PC-9 (cell line): Measurements from ENCODE around the gene OR5I1. TPM values are rescaled to one million over a fixed set of nuclear protein-coding genes. Genes with fewer than 3 reads are reported as not detected.

Source experiments
- BruUV-seq: library from RNA; stranded (reverse); fragments of 400-500 nt; replicated peaks from 2 replicates; lab custom pipeline; 2021; lab: Mats Ljungman, UMichigan
- CTCF ChIA-PET: fragments of 300-600 bp; sonication (Branson Sonifier 250); formaldehyde crosslinking; loops from one replicate; lab custom pipeline; 2022; ENCODE audit warnings: antibody characterized with exemption; lab: Charles Lee
- POLR2A ChIA-PET: fragments of 300-600 bp; sonication (Branson Sonifier 250); formaldehyde crosslinking; loops from one replicate; lab custom pipeline; 2022; ENCODE audit warnings: antibody characterized with exemption; ENCODE audit not compliant: unreplicated experiment; lab: Charles Lee
- DNase-seq, 2 experiments: peaks; one replicate each; pipeline versions ENCODE4 v3.0.0 to v3.0.0-alpha.2; 2015 to 2022; ENCODE audit warnings: mixed read lengths in 1 of 2
- H2AFZ ChIP-seq: fragments of 200-600 bp; sonication (generic); 2 replicates; pipeline ENCODE4 v1.8.1; 2017; ENCODE audit warnings: antibody characterized with exemption
- H3F3A ChIP-seq: fragments of 200-600 bp; sonication (generic); 2 replicates; pipeline ENCODE4 v1.8.1; 2017; ENCODE audit warnings: antibody characterized with exemption, mild to moderate bottlenecking, low read depth; ENCODE audit not compliant: insufficient read depth
- H3K27ac ChIP-seq: fragments of 200-600 bp; sonication (generic); 2 replicates; pipeline ENCODE4 v1.6.1; 2016; ENCODE audit warnings: mixed run types
- H3K27me3 ChIP-seq: fragments of 200-600 bp; sonication (generic); 2 replicates; pipeline ENCODE4 v1.6.1; 2016; ENCODE audit warnings: low read depth, mixed run types; ENCODE audit not compliant: insufficient read depth
- H3K36me3 ChIP-seq: fragments of 200-600 bp; sonication (generic); 2 replicates; pipeline ENCODE4 v1.6.1; 2016; ENCODE audit warnings: low read depth, mixed run types
- H3K4me1 ChIP-seq: fragments of 200-600 bp; sonication (generic); replicated peaks from 2 replicates; pipeline ENCODE4 v1.6.1; 2016; ENCODE audit warnings: mixed run types; ENCODE audit not compliant: insufficient read depth
- H3K4me2 ChIP-seq: fragments of 200-600 bp; sonication (generic); 2 replicates; pipeline ENCODE4 v1.6.1; 2017; ENCODE audit warnings: mixed run types
- H3K4me3 ChIP-seq: fragments of 200-600 bp; sonication (generic); 2 replicates; pipeline ENCODE4 v1.6.1; 2016; ENCODE audit warnings: mixed run types
- H3K79me2 ChIP-seq: fragments of 200-600 bp; sonication (generic); 2 replicates; pipeline ENCODE4 v1.6.1; 2017; ENCODE audit warnings: low read depth, mixed run types
- H3K9me2 ChIP-seq: fragments of 200-600 bp; sonication (generic); 2 replicates; pipeline ENCODE4 v1.8.1; 2017; ENCODE audit warnings: mild to moderate bottlenecking; ENCODE audit not compliant: insufficient read depth
- H3K9me3 ChIP-seq: fragments of 200-600 bp; sonication (generic); 2 replicates; pipeline ENCODE4 v1.8.1; 2016; ENCODE audit warnings: low read depth; ENCODE audit not compliant: insufficient read depth
- H4K20me1 ChIP-seq: fragments of 200-600 bp; sonication (generic); 2 replicates; pipeline ENCODE4 v1.8.1; 2017; ENCODE audit not compliant: insufficient read depth
- EZH2 ChIP-seq: fragments of 200-600 bp; sonication (generic); IDR thresholded peaks from 2 replicates; pipeline ENCODE4 v1.8.0; 2017; ENCODE audit warnings: antibody characterized with exemption, low read depth
- intact Hi-C: fragments of 100-400 bp; cut with micrococcal nuclease; formaldehyde crosslinking; loops from one replicate; pipeline ENCODE4 v1.10.0; 2022; ENCODE audit not compliant: unreplicated experiment
- total RNA-seq: library from RNA; stranded (reverse); gene quantifications from 2 replicates; pipeline ENCODE4 v1.2.3, GENCODE V29; 2021
- TF ChIP-seq, protein P1 (sequence below): fragments of 200-600 bp; sonication (generic); conservative IDR thresholded peaks from 2 replicates; pipeline ENCODE4 v1.6.1; 2017; ENCODE audit warnings: mixed run types, antibody characterized with exemption, mild to moderate bottlenecking, moderate library complexity

The OR5I1 gene
- total RNA-seq, 1 experiment from 2014 or later, result not detected

DNA sequence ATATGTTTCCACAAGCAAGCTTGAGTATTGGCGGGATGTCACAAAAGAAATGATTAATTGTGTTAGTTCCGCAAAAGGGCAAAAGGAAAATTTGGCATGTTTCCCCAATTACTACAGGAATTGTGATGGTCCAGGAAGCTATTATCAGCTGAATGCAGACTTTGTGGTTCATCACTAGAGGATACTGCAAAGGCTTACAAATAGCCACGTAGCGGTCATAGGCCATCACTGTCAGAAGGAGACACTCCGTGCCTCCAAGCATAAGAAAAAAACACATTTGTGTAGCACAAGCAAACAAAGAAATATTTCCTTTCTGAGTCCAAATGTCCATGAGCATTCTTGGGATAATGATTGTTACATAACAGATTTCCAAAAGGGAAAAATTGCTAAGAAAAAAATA lies 31.7 kb upstream of the OR5I1 start:
- Histone ChIP-seq H3K27ac (no peak overlapping the region), H3K79me2 (no peaks in the 10 kb centered on the region), H4K20me1 (no peaks in the 10 kb centered on the region), H3K36me3 (no peaks in the 10 kb centered on the region), H3K9me2 (no peaks in the 10 kb centered on the region), H3F3A (no peaks in the 10 kb centered on the region), H3K4me1 (no peaks in the 10 kb centered on the region), H3K9me3 (no peaks in the 10 kb centered on the region), H3K27me3 (no peaks in the 10 kb centered on the region), H3K4me2 (no peak overlapping the region), H3K4me3 (no peak overlapping the region), H2AFZ (no peak overlapping the region)
- ChIA-PET CTCF (no interaction called here), POLR2A (no interaction called here)
- no TSS peak for BruUV-seq
- no peak for TF ChIP-seq EZH2
- TF ChIP-seq, protein P1, sequence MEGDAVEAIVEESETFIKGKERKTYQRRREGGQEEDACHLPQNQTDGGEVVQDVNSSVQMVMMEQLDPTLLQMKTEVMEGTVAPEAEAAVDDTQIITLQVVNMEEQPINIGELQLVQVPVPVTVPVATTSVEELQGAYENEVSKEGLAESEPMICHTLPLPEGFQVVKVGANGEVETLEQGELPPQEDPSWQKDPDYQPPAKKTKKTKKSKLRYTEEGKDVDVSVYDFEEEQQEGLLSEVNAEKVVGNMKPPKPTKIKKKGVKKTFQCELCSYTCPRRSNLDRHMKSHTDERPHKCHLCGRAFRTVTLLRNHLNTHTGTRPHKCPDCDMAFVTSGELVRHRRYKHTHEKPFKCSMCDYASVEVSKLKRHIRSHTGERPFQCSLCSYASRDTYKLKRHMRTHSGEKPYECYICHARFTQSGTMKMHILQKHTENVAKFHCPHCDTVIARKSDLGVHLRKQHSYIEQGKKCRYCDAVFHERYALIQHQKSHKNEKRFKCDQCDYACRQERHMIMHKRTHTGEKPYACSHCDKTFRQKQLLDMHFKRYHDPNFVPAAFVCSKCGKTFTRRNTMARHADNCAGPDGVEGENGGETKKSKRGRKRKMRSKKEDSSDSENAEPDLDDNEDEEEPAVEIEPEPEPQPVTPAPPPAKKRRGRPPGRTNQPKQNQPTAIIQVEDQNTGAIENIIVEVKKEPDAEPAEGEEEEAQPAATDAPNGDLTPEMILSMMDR, result no peak
- DNase-seq, result no peak
- intact Hi-C loops, result no loop called here

- BruUV-seq, result no TSS peak
- H3K79me2 ChIP-seq, result no peaks in the 10 kb centered on the region
Observed at GRCh38 chr11:55966391-55966790, 30.2 kb upstream of the OR5I1 start.

GRCh38 chr11:55956521-55956920 lies 20.3 kb upstream of the OR5I1 start:
- POLR2A ChIA-PET, result no interaction called here
- H4K20me1 ChIP-seq, result 0 out of 2 replicates have a peak, but pooled peaks cover 5% of the 10 kb centered on the region
- no TSS peak for BruUV-seq
- no peak overlapping the region for H3K27ac ChIP-seq
- H3K79me2 ChIP-seq, result no peaks in the 10 kb centered on the region
- CTCF ChIA-PET, result no interaction called here
- no peaks in the 10 kb centered on the region for H3K9me3 ChIP-seq
- no peak for DNase-seq
- no peaks in the 10 kb centered on the region for H3K27me3 ChIP-seq
- intact Hi-C loops, result loop anchor here (1.0 kb wide), 1 partner anchor 24 kb away; no protein-coding TSS in a partner anchor
- H3K4me1 ChIP-seq, result no peaks in the 10 kb centered on the region
- no peak overlapping the region for H3K4me3 ChIP-seq
- H3F3A ChIP-seq, result no peaks in the 10 kb centered on the region
- H3K36me3 ChIP-seq, result no peaks in the 10 kb centered on the region
- H2AFZ ChIP-seq, result no peak overlapping the region
- H3K9me2 ChIP-seq, result no peaks in the 10 kb centered on the region
- TF ChIP-seq, protein P1, result no peak
- no peak for TF ChIP-seq EZH2
- no peak overlapping the region for H3K4me2 ChIP-seq

More at GRCh38 chr11:55966391-55966790, 30.2 kb upstream of the OR5I1 start:
- H3K9me3 ChIP-seq, result no peaks in the 10 kb centered on the region
- H3K27me3 ChIP-seq, result no peaks in the 10 kb centered on the region
- H3K27ac ChIP-seq, result no peak overlapping the region
- TF ChIP-seq, protein P1, result no peak
- H4K20me1 ChIP-seq, result no peaks in the 10 kb centered on the region
- no peak overlapping the region for H3K4me3 ChIP-seq
- no peaks in the 10 kb centered on the region for H3K36me3 ChIP-seq
- H3K4me2 ChIP-seq, result no peak overlapping the region
- DNase-seq, result no peak
- no peaks in the 10 kb centered on the region for H3F3A ChIP-seq
- intact Hi-C loops, result no loop called here
- no peaks in the 10 kb centered on the region for H3K4me1 ChIP-seq
- ChIA-PET POLR2A (no interaction called here), CTCF (no interaction called here)
- no peak overlapping the region for H2AFZ ChIP-seq
- no peaks in the 10 kb centered on the region for H3K9me2 ChIP-seq
